HCT116 (cell line): ENCODE results near the gene NLRC5. TPM values are rescaled to one million over a fixed set of nuclear protein-coding genes. Genes with fewer than 3 reads are reported as not detected.

Source experiments
- ATAC-seq: fragments of 200-7000 bp; cut with Tn5 transposase; 2 replicates; pipeline ENCODE4 v1.9.1; 2020; ENCODE audit warnings: mild to moderate bottlenecking, moderate library complexity
- BruUV-seq: library from RNA; stranded (reverse); fragments of 400-500 nt; replicated peaks from 2 replicates; lab custom pipeline; 2021; lab: Mats Ljungman, UMichigan
- CTCF ChIA-PET: fragments of 300-600 bp; sonication (Branson Sonifier 250); formaldehyde crosslinking; loops from one replicate; lab custom pipeline; 2021; ENCODE audit warnings: antibody characterized with exemption; lab: Charles Lee
- POLR2A ChIA-PET: fragments of 300-600, 350-600 bp; sonication (Branson Sonifier 250); formaldehyde crosslinking; loops from one replicate; lab custom pipeline; 2021; ENCODE audit warnings: antibody characterized with exemption; lab: Charles Lee
- RAD21 ChIA-PET, 2 experiments: fragments of 300-600 bp; sonication (Branson Sonifier 250); formaldehyde crosslinking; loops; one replicate each; lab custom pipeline; 2023; ENCODE audit warnings: low total read pairs in 2 of 2; ENCODE audit not compliant: uncharacterized antibody in 2 of 2, unreplicated experiment in 2 of 2, low non-redundant PET in 1 of 2; lab: Charles Lee
- DNase-seq: peaks from one replicate; pipeline ENCODE4 v3.0.0-alpha.2; 2010; ENCODE audit warnings: low read depth, low spot score
- H2AFZ ChIP-seq: fragments of 200-600 bp; shearing (Covaris generic), sonication (generic); 2 replicates; pipeline ENCODE4 v1.6.1; 2017; ENCODE audit warnings: low read depth, mixed run types, mixed read lengths, antibody characterized with exemption, low read length; ENCODE audit not compliant: poor library complexity, severe bottlenecking
- H3K27ac ChIP-seq: 2 replicates; pipeline ENCODE4 v1.5.1; 2012; ENCODE audit warnings: low read depth, low read length
- H3K27me3 ChIP-seq: fragments of 200-600 bp; sonication (generic); 2 replicates; pipeline ENCODE4 v1.6.1; 2016; ENCODE audit warnings: mixed run types, low read length, mixed read lengths; ENCODE audit not compliant: insufficient read depth
- H3K36me3 ChIP-seq, 2 experiments: fragments of 200-500 bp in 1 of 2; fragments of 200-600 bp in 1 of 2; sonication (Bioruptor generic) in 1 of 2; sonication (generic) in 1 of 2; 2 replicates each; pipeline versions ENCODE4 v1.5.1 to v1.6.1; 2014 to 2016; ENCODE audit warnings: low read length in 2 of 2, inconsistent platforms in 1 of 2, mixed read lengths in 1 of 2, mixed run types in 1 of 2; ENCODE audit not compliant: insufficient read depth in 2 of 2, control insufficient read depth in 1 of 2
- H3K4me1 ChIP-seq, 2 experiments: fragments of 200-600 bp in 1 of 2; sonication (generic) in 1 of 2; 2 replicates each; pipeline versions ENCODE4 v1.5.1 to v1.6.1; 2012 to 2017; ENCODE audit warnings: low read length in 2 of 2, inconsistent platforms in 1 of 2, mild to moderate bottlenecking in 1 of 2, mixed read lengths in 1 of 2, mixed run types in 1 of 2, moderate library complexity in 1 of 2; ENCODE audit not compliant: insufficient read depth in 2 of 2, control insufficient read depth in 1 of 2
- H3K4me2 ChIP-seq: fragments of 200-600 bp; sonication (generic); 2 replicates; pipeline ENCODE4 v1.6.1; 2017; ENCODE audit warnings: mixed run types, low read length, mixed read lengths
- H3K4me3 ChIP-seq, 2 experiments: fragments of 200-600 bp in 1 of 2; sonication (generic) in 1 of 2; replicated peaks in 1 of 2; 2 replicates each; pipeline ENCODE4 v1.5.1; 2011 to 2016; ENCODE audit warnings: low read length in 2 of 2, control low read depth in 1 of 2, low read depth in 1 of 2, mild to moderate bottlenecking in 1 of 2, mixed read lengths in 1 of 2, mixed run types in 1 of 2
- H3K79me2 ChIP-seq: fragments of 200-600 bp; sonication (generic); 2 replicates; pipeline ENCODE4 v1.6.1; 2017; ENCODE audit warnings: mild to moderate bottlenecking, mixed run types, low read length, moderate library complexity, mixed read lengths; ENCODE audit not compliant: insufficient read depth
- H3K9ac ChIP-seq: fragments of 200-600 bp; sonication (generic); 2 replicates; pipeline ENCODE4 v1.6.1; 2016; ENCODE audit warnings: low read length, mixed read lengths
- H3K9me2 ChIP-seq: fragments of 200-600 bp; sonication (generic), shearing (Covaris generic); 2 replicates; pipeline ENCODE4 v1.6.1; 2017; ENCODE audit warnings: mixed run types, mild to moderate bottlenecking, moderate library complexity; ENCODE audit not compliant: insufficient read depth
- H3K9me3 ChIP-seq, 2 experiments: fragments of 200-500 bp in 1 of 2; fragments of 200-600 bp in 1 of 2; sonication (Bioruptor generic) in 1 of 2; sonication (generic) in 1 of 2; 2 replicates each; pipeline ENCODE4 v1.6.1; 2014 to 2017; ENCODE audit warnings: low read length in 2 of 2, mixed read lengths in 2 of 2, inconsistent platforms in 1 of 2, low read depth in 1 of 2, mild to moderate bottlenecking in 1 of 2, mixed run types in 1 of 2, moderate library complexity in 1 of 2; ENCODE audit not compliant: control insufficient read depth in 1 of 2, insufficient read depth in 1 of 2
- H4K20me1 ChIP-seq: fragments of 200-600 bp; sonication (generic), shearing (Covaris generic); 2 replicates; pipeline ENCODE4 v1.6.1; 2017; ENCODE audit warnings: mixed run types, mild to moderate bottlenecking, moderate library complexity; ENCODE audit not compliant: insufficient read depth
- ATF3 ChIP-seq: IDR thresholded peaks from 2 replicates; pipeline ENCODE4 v1.6.1; 2012
- CBX3 ChIP-seq: IDR thresholded peaks from 2 replicates; pipeline ENCODE4 v1.6.1; 2012; ENCODE audit warnings: low read depth
- CEBPB ChIP-seq: IDR thresholded peaks from 2 replicates; pipeline ENCODE4 v1.6.1; 2012; ENCODE audit warnings: low read depth
- CTCF ChIP-seq, 3 experiments: fragments of 200-600 bp in 1 of 3; sonication (generic) in 1 of 3; IDR thresholded peaks in 2 of 3; conservative IDR thresholded peaks in 1 of 3; 2 replicates each; pipeline ENCODE4 v1.5.1; 2012 to 2017; ENCODE audit warnings: low read depth in 2 of 3, low read length in 2 of 3, antibody characterized with exemption in 1 of 3, borderline replicate concordance in 1 of 3, control low read depth in 1 of 3, mild to moderate bottlenecking in 1 of 3, mixed read lengths in 1 of 3, mixed run types in 1 of 3, moderate library complexity in 1 of 3; ENCODE audit not compliant: insufficient read depth in 1 of 3
- EGR1 ChIP-seq: IDR thresholded peaks from 2 replicates; pipeline ENCODE4 v1.6.1; 2012; ENCODE audit warnings: low read depth
- EZH2 ChIP-seq: fragments of 200-600 bp; sonication (generic); IDR thresholded peaks from 2 replicates; pipeline ENCODE4 v1.6.1; 2017; ENCODE audit warnings: antibody characterized with exemption, mixed run types
- EZH2phosphoT487 ChIP-seq: fragments of 200-600 bp; IDR thresholded peaks from 2 replicates; pipeline ENCODE4 v1.6.1; 2018; ENCODE audit warnings: antibody characterized with exemption, borderline replicate concordance
- JUND ChIP-seq: IDR thresholded peaks from 2 replicates; pipeline ENCODE4 v1.6.1; 2012
- POLR2A ChIP-seq: IDR thresholded peaks from 2 replicates; pipeline ENCODE4 v1.7.0; 2011; ENCODE audit warnings: borderline replicate concordance; ENCODE audit not compliant: insufficient read depth, insufficient read length; ENCODE audit errors: extremely low read depth
- RAD21 ChIP-seq: IDR thresholded peaks from 2 replicates; pipeline ENCODE4 v1.6.1; 2012; ENCODE audit warnings: low read depth, mild to moderate bottlenecking
- REST ChIP-seq: IDR thresholded peaks from 2 replicates; pipeline ENCODE4 v1.6.1; 2012; ENCODE audit warnings: low read depth
- SP1 ChIP-seq: IDR thresholded peaks from 2 replicates; pipeline ENCODE4 v1.6.1; 2012; ENCODE audit warnings: low read depth
- SRF ChIP-seq: IDR thresholded peaks from 2 replicates; pipeline ENCODE4 v1.6.1; 2012; ENCODE audit warnings: low read depth
- TCF7L2 ChIP-seq: IDR thresholded peaks from 2 replicates; pipeline ENCODE4 v1.7.0; 2011; ENCODE audit warnings: borderline replicate concordance, inconsistent platforms; ENCODE audit not compliant: insufficient read depth, insufficient read length; ENCODE audit errors: extremely low read depth
- YY1 ChIP-seq: IDR thresholded peaks from 2 replicates; pipeline ENCODE4 v1.6.1; 2011; ENCODE audit warnings: low read length, low read depth, moderate library complexity, mild to moderate bottlenecking; ENCODE audit not compliant: insufficient replicate concordance; ENCODE audit errors: extremely low read depth
- ZFX ChIP-seq: fragments of 450-650 bp; IDR thresholded peaks from 2 replicates; pipeline ENCODE4 v1.6.1; 2017
- ZNF274 ChIP-seq: fragments of 200-500 bp; sonication (Bioruptor generic); IDR thresholded peaks from 2 replicates; pipeline ENCODE4 v1.6.1; 2014; ENCODE audit warnings: mild to moderate bottlenecking, low read depth, low read length, inconsistent platforms
- intact Hi-C: fragments of 100-400 bp; cut with micrococcal nuclease; formaldehyde crosslinking; loops from 2 replicates; pipeline ENCODE4 v1.10.0; 2022
- total RNA-seq: library from RNA; stranded (reverse); gene quantifications from one replicate; pipeline ENCODE4 v1.2.1, GENCODE V29; 2021; ENCODE audit not compliant: unreplicated experiment
- TF ChIP-seq, protein P1 (sequence below): IDR thresholded peaks from 2 replicates; pipeline ENCODE4 v1.6.1; 2011; ENCODE audit warnings: mild to moderate bottlenecking, low read length, moderate library complexity; ENCODE audit not compliant: insufficient replicate concordance; ENCODE audit errors: extremely low read depth

NLRC5 gene
- total RNA-seq, 1 experiment from 2014 or later: 10.4 TPM

GRCh38 chr16:57089406-57089805 lies 100.0 kb downstream of the NLRC5 start:
- DNase-seq (no peak), ATAC-seq (no peak)
- no peak overlapping the region for H3K4me3 ChIP-seq
- H3K9me2 ChIP-seq: no peaks in the 10 kb centered on the region
- no peak overlapping the region for H3K9ac ChIP-seq
- H3K36me3 ChIP-seq: no peaks in the 10 kb centered on the region
- H2AFZ ChIP-seq: no peak overlapping the region
- RAD21 ChIA-PET: no interaction called here
- peaks cover 20 to 25% of the 10 kb centered on the region in 2 experiments for H3K4me1 ChIP-seq
- no peaks in the 10 kb centered on the region for H4K20me1 ChIP-seq
- no peaks in the 10 kb centered on the region for H3K27me3 ChIP-seq
- POLR2A ChIA-PET: no interaction called here
- CTCF ChIA-PET: no interaction called here
- H3K4me2 ChIP-seq: no peak overlapping the region
- TF ChIP-seq ATF3: no peak
- TF ChIP-seq, protein P1, sequence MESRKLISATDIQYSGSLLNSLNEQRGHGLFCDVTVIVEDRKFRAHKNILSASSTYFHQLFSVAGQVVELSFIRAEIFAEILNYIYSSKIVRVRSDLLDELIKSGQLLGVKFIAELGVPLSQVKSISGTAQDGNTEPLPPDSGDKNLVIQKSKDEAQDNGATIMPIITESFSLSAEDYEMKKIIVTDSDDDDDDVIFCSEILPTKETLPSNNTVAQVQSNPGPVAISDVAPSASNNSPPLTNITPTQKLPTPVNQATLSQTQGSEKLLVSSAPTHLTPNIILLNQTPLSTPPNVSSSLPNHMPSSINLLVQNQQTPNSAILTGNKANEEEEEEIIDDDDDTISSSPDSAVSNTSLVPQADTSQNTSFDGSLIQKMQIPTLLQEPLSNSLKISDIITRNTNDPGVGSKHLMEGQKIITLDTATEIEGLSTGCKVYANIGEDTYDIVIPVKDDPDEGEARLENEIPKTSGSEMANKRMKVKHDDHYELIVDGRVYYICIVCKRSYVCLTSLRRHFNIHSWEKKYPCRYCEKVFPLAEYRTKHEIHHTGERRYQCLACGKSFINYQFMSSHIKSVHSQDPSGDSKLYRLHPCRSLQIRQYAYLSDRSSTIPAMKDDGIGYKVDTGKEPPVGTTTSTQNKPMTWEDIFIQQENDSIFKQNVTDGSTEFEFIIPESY: no peak
- TF ChIP-seq TCF7L2: no peak
- TF ChIP-seq EZH2phosphoT487: no peak
- no peak for TF ChIP-seq CTCF (IDR thresholded peaks at IDR 0.05 in 2 of 3, conservative IDR thresholded peaks at IDR 0.05 in 1 of 3; ENCODE audit: borderline replicate concordance in 1 of 3, insufficient read depth in 1 of 3, low read depth in 2 of 3, low read length in 2 of 3)
- TF ChIP-seq EGR1: no peak
- TF ChIP-seq CBX3: no peak
- no peak for TF ChIP-seq SP1
- no peak for TF ChIP-seq RAD21
- no peak for TF ChIP-seq YY1
- TF ChIP-seq CEBPB: no peak
- no peak for TF ChIP-seq JUND
- TF ChIP-seq ZNF274: no peak
- TF ChIP-seq EZH2: no peak
- no peak for TF ChIP-seq SRF
- TF ChIP-seq ZFX: no peak
- TF ChIP-seq POLR2A: no peak
- no peak for TF ChIP-seq REST
- TF ChIP-seq, all 23 proteins: peak for 0
- Histone ChIP-seq H3K9me3 (no peaks in the 10 kb centered on the region), H3K79me2 (peaks cover 12% of the 10 kb centered on the region; the same call in 1 of the 2 replicates), H3K27ac (no peak overlapping the region)
- BruUV-seq: no TSS peak
- intact Hi-C loops: no loop called here
